DMS153 treated with DMSO at 0.1 percent for 48 hours (cell line): Measurements from ENCODE around the gene LY6G5B.

Experiments used
- DNase-seq: peaks from one replicate; lab custom pipeline; 2025; ENCODE audit not compliant: unreplicated experiment; lab: John Stamatoyannopoulos, UW

Gene LY6G5B

GRCh38 chr6:31713991-31714684 is 44.4 kb downstream of the LY6G5B start:
- no peak for DNase-seq

GRCh38 chr6:31715022-31715958 is 45.5 kb downstream of the LY6G5B start, which contains the start of gene LY6G6D:
TSS of gene LY6G6D (plus strand) at chr6:31715348. CDS start at chr6:31715356, 8 bp downstream.
- no peak for DNase-seq

- no peak for DNase-seq
Observed at GRCh38 chr6:31717499-31718222, 47.9 kb downstream of the LY6G5B start.

- peak; percentile 42 for DNase-seq
Observed at GRCh38 chr6:31718265-31718664, 48.5 kb downstream of the LY6G5B start.

- DNase-seq = no peak
Observed at GRCh38 chr6:31719001-31719400, 49.2 kb downstream of the LY6G5B start.

- DNase-seq = no peak
Observed at GRCh38 chr6:31720196-31720770, 50.5 kb downstream of the LY6G5B start.

- DNase-seq = no peak
Observed at GRCh38 chr6:31721351-31722020, 51.7 kb downstream of the LY6G5B start, which contains the start of gene LY6G6C. TSS of gene LY6G6C (minus strand) at chr6:31721746. CDS start at chr6:31721679, 67 bp downstream.

GRCh38 chr6:31722173-31722572 is 52.4 kb downstream of the LY6G5B start:
- no peak for DNase-seq
